Chondrocyte (in vitro differentiated cells): ENCODE data around the gene JPH2. TPM values are rescaled to one million over a fixed set of nuclear protein-coding genes. Genes with fewer than 3 reads are reported as not detected.
"Not testable (repeated sequence)": the region's sequence is repeated elsewhere in the genome, so short reads cannot be mapped to it uniquely, and the experiment has no call there.

Experiments
- DNase-seq: peaks from one replicate; pipeline ENCODE4 v3.0.0; 2021; ENCODE audit warnings: mixed read lengths, low spot score
- H3K27ac Mint-ChIP-seq: one replicate; pipeline ENCODE4 v1.8.0; 2021; ENCODE audit warnings: mild to moderate bottlenecking, moderate library complexity, mixed read lengths; ENCODE audit not compliant: unreplicated experiment
- H3K27me3 Mint-ChIP-seq: 2 replicates; pipeline ENCODE4 v1.8.0; 2021; ENCODE audit warnings: low read depth, mixed read lengths
- H3K36me3 Mint-ChIP-seq: 2 replicates; pipeline ENCODE4 v1.8.0; 2021; ENCODE audit warnings: low read depth, mixed read lengths
- H3K4me1 Mint-ChIP-seq: 2 replicates; pipeline ENCODE4 v1.8.0; 2021; ENCODE audit warnings: low read depth, mild to moderate bottlenecking, mixed read lengths
- H3K4me3 Mint-ChIP-seq: one replicate; pipeline ENCODE4 v1.8.0; 2021; ENCODE audit warnings: mild to moderate bottlenecking, moderate library complexity, mixed read lengths; ENCODE audit not compliant: unreplicated experiment
- H3K9me3 Mint-ChIP-seq: 2 replicates; pipeline ENCODE4 v1.8.0; 2021; ENCODE audit warnings: low read depth, mixed read lengths
- CTCF ChIP-seq: fragments of 200-600 bp; sonication (generic); IDR thresholded peaks from 2 replicates; pipeline ENCODE4 v1.5.0; 2021; ENCODE audit warnings: antibody characterized with exemption, mild to moderate bottlenecking, moderate library complexity
- long read RNA-seq: library from polyadenylated mRNA; stranded (forward); transcript quantifications from one replicate; pipeline ENCODE4 v2.0.0, GENCODE V29; 2021
- total RNA-seq: library from RNA; stranded (reverse); gene quantifications from 3 replicates; pipeline ENCODE4 v1.2.1, GENCODE V29; 2021

Gene JPH2
- total RNA-seq = 46.6 to 75.9 TPM (median 71.2 TPM) in 3 replicates
- long read RNA-seq, full-length matches to known transcripts = 48 of 112 reads
- long read RNA-seq, partial matches to known transcripts = 21 of 112 reads
- long read RNA-seq, other reads (novel, unspliced or antisense) = 43 of 112 reads

GRCh38 chr20:44187054-44187771, at the start of gene JPH2:
TSS of gene JPH2 (minus strand) at chr20:44187188. CDS start at chr20:44186705, 483 bp downstream.
- peaks cover 3% of the 10 kb centered on the region for H3K36me3 Mint-ChIP-seq
- H3K9me3 Mint-ChIP-seq = no peaks in the 10 kb centered on the region
- DNase-seq = no peak
- peak within 1 kb of the TSS; percentile 91 for H3K4me3 Mint-ChIP-seq
- peaks cover 71% of the 10 kb centered on the region for H3K4me1 Mint-ChIP-seq
- no peak for TF ChIP-seq CTCF
- H3K27me3 Mint-ChIP-seq = no peaks in the 10 kb centered on the region
- H3K27ac Mint-ChIP-seq = peak within 1 kb of the TSS; percentile 89

- Mint-ChIP-seq H3K27ac (no peak overlapping the region), H3K9me3 (peaks cover 9% of the 10 kb centered on the region), H3K27me3 (no peaks in the 10 kb centered on the region), H3K36me3 (no peaks in the 10 kb centered on the region), H3K4me1 (peaks cover 4% of the 10 kb centered on the region), H3K4me3 (no peak overlapping the region)
- TF ChIP-seq CTCF = no peak
- DNase-seq = no peak
These were observed 48.7 kb upstream of the JPH2 start for GRCh38 chr20:44235702-44236101.

GRCh38 chr20:44234566-44235317, 47.8 kb upstream of the JPH2 start:
- H3K27me3 Mint-ChIP-seq = no peaks in the 10 kb centered on the region
- no peak overlapping the region for H3K27ac Mint-ChIP-seq
- H3K9me3 Mint-ChIP-seq = peaks cover 9% of the 10 kb centered on the region
- no peak overlapping the region for H3K4me3 Mint-ChIP-seq
- no peak for DNase-seq
- TF ChIP-seq CTCF = no peak
- peaks cover 4% of the 10 kb centered on the region for H3K4me1 Mint-ChIP-seq
- H3K36me3 Mint-ChIP-seq = no peaks in the 10 kb centered on the region

GRCh38 chr20:44233436-44234016, 46.5 kb upstream of the JPH2 start:
- TF ChIP-seq CTCF = no peak
- Mint-ChIP-seq H3K27ac (no peak overlapping the region), H3K36me3 (no peaks in the 10 kb centered on the region), H3K4me3 (no peak overlapping the region), H3K27me3 (no peaks in the 10 kb centered on the region), H3K4me1 (peaks cover 4% of the 10 kb centered on the region), H3K9me3 (peaks cover 3% of the 10 kb centered on the region)
- no peak for DNase-seq

GRCh38 chr20:44232469-44232856, 45.5 kb upstream of the JPH2 start:
- not testable (repeated sequence) for DNase-seq, H3K4me3 Mint-ChIP-seq, H3K9me3 Mint-ChIP-seq, H3K27ac Mint-ChIP-seq, H3K4me1 Mint-ChIP-seq, H3K27me3 Mint-ChIP-seq, H3K36me3 Mint-ChIP-seq
